Measurements from ENCODE around the gene DENND1A. TPM values are rescaled to one million over a fixed set of nuclear protein-coding genes. Genes with fewer than 3 reads are reported as not detected.

DENND1A gene
- total RNA-seq, 4 donors from 2014 or later, result 19.2 to 26.9 (median 24.0) TPM

- H3K27ac ChIP-seq (replicated peaks in 1 of 4), result no peak overlapping the region
- peaks cover 0 to 4% (median 0%) of the 10 kb centered on the region in 4 donors for H3K4me1 ChIP-seq
- H3K4me3 ChIP-seq, result no peak overlapping the region
- no peaks in the 10 kb centered on the region for H3K9me3 ChIP-seq
- H3K36me3 ChIP-seq, result peaks cover 0 to 4% (median 0%) of the 10 kb centered on the region in 4 donors
- TF ChIP-seq EP300 (IDR thresholded peaks at IDR 0.05) (no peak), POLR2A (IDR thresholded peaks at IDR 0.05; ENCODE audit: low read depth) (no peak), POLR2AphosphoS5 (IDR thresholded peaks at IDR 0.05) (no peak)
- TF ChIP-seq, protein P1, sequence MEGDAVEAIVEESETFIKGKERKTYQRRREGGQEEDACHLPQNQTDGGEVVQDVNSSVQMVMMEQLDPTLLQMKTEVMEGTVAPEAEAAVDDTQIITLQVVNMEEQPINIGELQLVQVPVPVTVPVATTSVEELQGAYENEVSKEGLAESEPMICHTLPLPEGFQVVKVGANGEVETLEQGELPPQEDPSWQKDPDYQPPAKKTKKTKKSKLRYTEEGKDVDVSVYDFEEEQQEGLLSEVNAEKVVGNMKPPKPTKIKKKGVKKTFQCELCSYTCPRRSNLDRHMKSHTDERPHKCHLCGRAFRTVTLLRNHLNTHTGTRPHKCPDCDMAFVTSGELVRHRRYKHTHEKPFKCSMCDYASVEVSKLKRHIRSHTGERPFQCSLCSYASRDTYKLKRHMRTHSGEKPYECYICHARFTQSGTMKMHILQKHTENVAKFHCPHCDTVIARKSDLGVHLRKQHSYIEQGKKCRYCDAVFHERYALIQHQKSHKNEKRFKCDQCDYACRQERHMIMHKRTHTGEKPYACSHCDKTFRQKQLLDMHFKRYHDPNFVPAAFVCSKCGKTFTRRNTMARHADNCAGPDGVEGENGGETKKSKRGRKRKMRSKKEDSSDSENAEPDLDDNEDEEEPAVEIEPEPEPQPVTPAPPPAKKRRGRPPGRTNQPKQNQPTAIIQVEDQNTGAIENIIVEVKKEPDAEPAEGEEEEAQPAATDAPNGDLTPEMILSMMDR (IDR thresholded peaks at IDR 0.05), result no peak
- DNase-seq (ENCODE audit: extremely low spot score), result no peak
- intact Hi-C loops (cut with DNase I), result no loop called here
- no peaks in the 10 kb centered on the region for H3K27me3 ChIP-seq
- 100% methylated on average over 9 of the region's 9 CpGs for WGBS
These were observed 312.6 kb downstream of the DENND1A start for GRCh38 chr9:123617286-123617685.

DNA sequence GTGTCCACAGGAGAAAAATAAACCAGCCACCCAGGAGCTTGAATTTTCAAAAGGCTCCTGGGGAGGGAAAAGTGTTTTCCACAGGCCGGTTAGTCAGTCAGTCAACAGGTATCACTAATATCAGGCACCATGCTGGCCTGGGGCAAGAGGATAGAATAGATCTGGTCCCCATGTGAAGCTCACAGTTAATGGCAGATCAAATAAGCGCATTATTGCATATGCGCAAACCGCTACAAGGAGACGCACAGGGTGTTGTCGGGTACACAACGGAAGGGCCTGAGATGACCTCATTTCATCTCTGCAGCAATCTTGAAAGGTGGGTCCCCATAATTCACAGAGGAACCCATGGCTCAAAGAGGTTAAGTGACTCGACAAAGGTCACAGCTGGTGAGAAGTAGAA is 313.2 kb downstream of the DENND1A start:
- WGBS, result over 99% methylated on average over 8 of the region's 8 CpGs
- peaks cover 0 to 4% (median 0%) of the 10 kb centered on the region in 4 donors for H3K36me3 ChIP-seq
- no peak for DNase-seq (ENCODE audit: extremely low spot score)

DNA sequence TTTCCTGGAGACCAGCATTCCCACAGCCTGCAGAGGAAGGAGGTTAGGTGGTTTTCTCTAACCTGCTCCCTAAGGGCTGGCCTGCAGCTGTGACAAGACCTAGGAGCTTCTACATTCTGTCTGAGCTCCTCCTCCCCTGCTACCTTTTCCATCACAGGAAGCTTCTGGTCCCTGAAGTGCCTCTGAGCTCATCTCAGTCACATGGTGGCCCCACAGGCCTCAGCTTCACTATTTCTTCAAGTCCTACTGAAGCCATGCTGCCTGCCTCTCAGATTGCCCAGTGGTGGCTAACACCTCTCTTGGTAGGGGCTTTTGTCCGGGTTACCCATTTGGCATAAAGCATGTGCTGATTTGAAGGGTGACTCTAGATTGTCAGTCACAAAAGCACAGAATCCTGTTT is 314.5 kb downstream of the DENND1A start:
- Histone ChIP-seq H3K27ac (replicated peaks in 1 of 4) (no peak overlapping the region), H3K4me1 (peaks cover 0 to 4% (median 0%) of the 10 kb centered on the region in 4 donors), H3K9me3 (no peaks in the 10 kb centered on the region), H3K4me3 (no peak overlapping the region), H3K36me3 (peaks cover 0 to 4% (median 0%) of the 10 kb centered on the region in 4 donors), H3K27me3 (no peaks in the 10 kb centered on the region)
- DNase-seq (ENCODE audit: extremely low spot score), result no peak
- 100% methylated on average over 1 of the region's 1 CpG for WGBS
- TF ChIP-seq POLR2A (IDR thresholded peaks at IDR 0.05; ENCODE audit: low read depth), result no peak
- no peak for TF ChIP-seq POLR2AphosphoS5 (IDR thresholded peaks at IDR 0.05)
- TF ChIP-seq, protein P1 (IDR thresholded peaks at IDR 0.05), result no peak
- no peak for TF ChIP-seq EP300 (IDR thresholded peaks at IDR 0.05)
- intact Hi-C loops (cut with DNase I), result no loop called here

More for the DNA sequence above, 313.2 kb downstream of the DENND1A start:
- no peaks in the 10 kb centered on the region for H3K27me3 ChIP-seq
- intact Hi-C loops (cut with DNase I), result no loop called here
- TF ChIP-seq POLR2AphosphoS5 (IDR thresholded peaks at IDR 0.05) (no peak), POLR2A (IDR thresholded peaks at IDR 0.05; ENCODE audit: low read depth) (no peak), EP300 (IDR thresholded peaks at IDR 0.05) (no peak)
- TF ChIP-seq, protein P1 (IDR thresholded peaks at IDR 0.05), result no peak
- H3K27ac ChIP-seq (replicated peaks in 1 of 4), result no peak overlapping the region
- H3K4me3 ChIP-seq, result no peak overlapping the region
- peaks cover 0 to 4% (median 0%) of the 10 kb centered on the region in 4 donors for H3K4me1 ChIP-seq
- H3K9me3 ChIP-seq, result no peaks in the 10 kb centered on the region

- intact Hi-C loops (cut with DNase I), result no loop called here
- Histone ChIP-seq H3K4me3 (no peak overlapping the region), H3K27me3 (no peaks in the 10 kb centered on the region), H3K27ac (replicated peaks in 1 of 4) (no peak overlapping the region), H3K36me3 (peaks cover 0 to 4% (median 0%) of the 10 kb centered on the region in 4 donors), H3K4me1 (peaks cover 0 to 4% (median 0%) of the 10 kb centered on the region in 4 donors), H3K9me3 (no peaks in the 10 kb centered on the region)
- TF ChIP-seq, protein P1 (IDR thresholded peaks at IDR 0.05), result no peak
- TF ChIP-seq POLR2AphosphoS5 (IDR thresholded peaks at IDR 0.05), result no peak
- TF ChIP-seq EP300 (IDR thresholded peaks at IDR 0.05), result no peak
- no peak for TF ChIP-seq POLR2A (IDR thresholded peaks at IDR 0.05; ENCODE audit: low read depth)
- DNase-seq (ENCODE audit: extremely low spot score), result peak; percentile 80
- WGBS, result 93% methylated on average over 11 of the region's 11 CpGs
These were observed 315.3 kb downstream of the DENND1A start for GRCh38 chr9:123614306-123615263.
